NCI-H2196 treated with DMSO at 0.1 percent for 48 hours (cell line): ENCODE data around the gene SERTM1.

ENCODE experiments used
- DNase-seq: peaks from one replicate; lab custom pipeline; 2025; ENCODE audit not compliant: unreplicated experiment; lab: John Stamatoyannopoulos, UW

The SERTM1 gene

DNA sequence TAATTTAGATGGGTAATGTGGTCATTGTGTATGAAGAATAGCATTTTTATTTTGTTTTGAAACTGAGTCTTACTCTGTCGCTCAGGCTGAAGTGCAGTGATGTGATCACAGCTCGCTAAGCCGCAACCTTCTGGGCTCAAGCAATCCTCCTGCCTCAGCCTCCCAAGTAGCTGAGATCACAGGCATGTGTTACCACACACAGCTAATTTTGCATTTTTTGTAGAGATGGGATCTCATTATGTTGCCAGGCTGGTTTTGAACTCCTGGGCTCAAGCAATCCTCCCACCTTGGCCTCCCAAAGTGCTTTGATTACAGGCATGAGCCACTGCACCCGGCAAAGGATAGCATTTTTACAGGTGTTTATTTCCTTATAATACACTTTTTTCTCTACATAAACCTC lies 36.6 kb downstream of the SERTM1 start:
- no peak for DNase-seq

DNA sequence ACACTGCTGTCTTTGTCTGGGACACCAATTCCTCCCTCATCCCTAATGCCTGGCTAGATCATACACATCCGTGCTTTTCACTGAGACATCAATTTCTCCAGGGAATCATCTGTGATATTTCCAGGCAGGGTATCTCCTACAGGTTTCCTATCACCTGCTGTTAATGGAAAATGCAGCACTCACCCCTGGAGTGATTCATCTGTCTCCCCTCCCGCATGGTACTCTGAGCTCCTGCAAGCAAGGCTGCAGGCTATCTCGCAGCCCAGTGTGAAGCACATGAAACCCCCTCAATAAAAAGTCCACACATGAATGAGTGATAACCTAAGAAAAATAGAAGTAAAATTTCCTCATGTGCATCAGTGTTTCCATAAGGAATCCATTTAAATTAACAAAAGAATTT lies 38.5 kb downstream of the SERTM1 start:
- DNase-seq, result no peak

DNA sequence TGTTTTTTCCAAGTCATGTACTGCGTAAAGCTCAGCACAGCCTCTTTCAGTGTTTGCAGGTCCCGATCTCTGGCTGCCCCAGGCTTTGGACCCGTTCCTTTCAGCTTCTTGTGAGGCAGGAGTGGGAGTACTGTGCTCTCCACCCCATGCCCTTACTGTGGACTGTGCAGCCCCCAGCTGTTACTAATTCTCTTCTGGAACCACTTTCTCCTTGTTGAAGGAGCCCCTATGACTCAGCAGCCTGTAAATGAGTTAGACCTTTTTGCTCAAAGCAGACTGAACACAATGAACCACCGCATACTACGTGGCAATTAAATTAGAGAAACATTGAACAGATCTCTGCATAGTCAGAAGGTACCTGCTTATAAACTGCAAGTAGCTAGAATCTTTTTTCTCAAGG lies 39.0 kb downstream of the SERTM1 start:
- no peak for DNase-seq

DNA sequence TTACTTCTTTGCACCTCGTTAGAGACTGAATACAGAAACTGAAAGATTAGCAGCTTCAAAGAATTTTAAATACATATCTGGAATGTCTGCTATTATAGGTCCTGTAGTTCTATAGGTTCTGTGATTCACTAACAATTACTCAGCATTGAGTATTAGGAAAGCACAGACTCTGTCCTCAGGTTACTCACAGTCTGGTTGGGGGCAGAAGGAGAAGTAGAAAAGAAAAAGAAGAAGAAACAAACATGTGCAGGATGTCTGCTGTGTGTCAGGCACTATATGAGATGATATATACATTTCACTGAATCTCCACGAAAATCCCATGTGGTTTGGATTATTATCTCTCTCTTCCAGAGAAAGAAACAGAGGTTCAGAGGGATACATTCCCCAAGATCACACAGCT lies 40.1 kb downstream of the SERTM1 start:
- no peak for DNase-seq

DNA sequence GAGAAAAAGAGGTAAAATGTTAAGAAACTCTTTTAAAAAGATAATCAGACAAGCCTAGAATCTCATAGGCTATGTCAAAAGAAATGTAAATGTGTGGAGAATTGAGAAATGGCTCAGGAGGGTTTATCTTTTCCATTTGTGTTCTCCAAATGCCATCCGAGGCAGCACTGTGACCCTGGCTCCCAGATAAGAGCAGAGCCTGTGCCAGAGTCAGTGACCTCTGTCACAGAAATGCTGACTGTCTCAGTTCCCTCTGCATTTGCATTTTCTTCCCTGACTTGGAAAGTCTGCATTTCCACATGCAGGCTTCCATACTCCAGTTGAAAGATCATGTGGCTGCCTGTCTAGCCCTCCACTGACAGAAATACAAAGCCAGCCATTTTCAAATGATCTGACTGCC lies 42.0 kb downstream of the SERTM1 start:
- DNase-seq, result no peak

DNA sequence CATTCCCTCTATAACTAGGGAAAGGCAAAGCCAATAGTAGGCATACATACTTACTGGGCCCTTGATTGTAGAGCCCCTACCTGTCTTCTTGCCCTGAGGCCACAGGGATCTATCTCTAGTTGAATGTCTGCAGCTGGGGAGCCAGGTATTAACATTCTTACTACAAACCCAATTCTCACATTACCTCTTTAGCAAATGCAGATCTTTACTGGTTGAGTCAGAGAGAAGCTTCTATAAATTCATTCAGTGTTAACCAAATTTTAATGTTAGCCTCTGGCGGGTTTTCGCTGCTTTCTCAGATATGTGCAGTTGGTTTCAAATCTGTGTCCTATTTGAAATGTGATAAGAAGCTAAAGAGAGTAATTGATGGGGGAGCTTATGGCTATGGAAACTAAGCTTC lies 43.2 kb downstream of the SERTM1 start:
- no peak for DNase-seq

DNA sequence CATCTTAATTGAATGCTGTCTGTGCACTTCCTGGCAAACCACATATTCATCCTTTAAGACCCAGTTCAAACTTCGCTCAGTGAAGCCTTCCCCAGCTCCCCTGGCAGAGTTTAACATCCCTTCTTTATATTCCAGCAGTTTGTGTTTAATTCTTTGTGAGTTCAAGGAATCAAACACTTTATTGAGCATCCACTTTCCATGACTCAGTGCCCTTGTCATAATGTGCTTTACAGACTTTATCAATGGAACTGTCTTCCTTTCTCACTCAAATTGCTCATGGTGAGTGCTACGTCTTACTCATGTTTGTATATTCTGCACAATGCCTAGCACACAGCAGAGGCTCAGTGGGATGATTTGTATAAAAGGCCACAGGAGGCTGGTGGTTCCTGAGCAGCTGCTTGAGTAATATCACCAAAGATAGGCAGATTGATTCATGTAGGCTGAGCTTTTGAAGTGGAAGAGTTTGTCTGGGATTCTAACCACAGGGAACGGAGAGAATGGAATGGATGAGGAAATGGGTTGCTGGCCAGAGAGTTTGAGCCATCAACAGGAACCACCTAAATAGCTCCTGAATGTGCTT lies 44.2 kb downstream of the SERTM1 start:
- no peak for DNase-seq

DNA sequence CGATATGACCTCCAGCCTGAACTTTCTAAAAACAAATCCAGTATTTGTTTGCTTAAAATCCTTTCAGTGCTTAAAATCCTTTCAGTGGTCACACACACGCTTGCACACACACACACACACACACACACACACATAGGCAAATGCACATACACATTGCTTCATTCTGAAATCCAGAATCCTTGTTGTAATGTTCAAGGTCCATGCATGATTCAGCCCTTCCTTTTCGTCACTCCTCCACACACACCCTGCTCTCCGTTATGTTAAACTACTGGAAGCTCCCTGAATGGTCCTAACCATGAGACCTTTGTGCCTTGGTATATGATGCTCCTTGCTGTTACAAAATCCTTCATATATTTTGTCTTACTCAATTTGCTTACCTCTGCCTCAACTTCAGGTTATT lies 44.9 kb downstream of the SERTM1 start:
- no peak for DNase-seq

DNA sequence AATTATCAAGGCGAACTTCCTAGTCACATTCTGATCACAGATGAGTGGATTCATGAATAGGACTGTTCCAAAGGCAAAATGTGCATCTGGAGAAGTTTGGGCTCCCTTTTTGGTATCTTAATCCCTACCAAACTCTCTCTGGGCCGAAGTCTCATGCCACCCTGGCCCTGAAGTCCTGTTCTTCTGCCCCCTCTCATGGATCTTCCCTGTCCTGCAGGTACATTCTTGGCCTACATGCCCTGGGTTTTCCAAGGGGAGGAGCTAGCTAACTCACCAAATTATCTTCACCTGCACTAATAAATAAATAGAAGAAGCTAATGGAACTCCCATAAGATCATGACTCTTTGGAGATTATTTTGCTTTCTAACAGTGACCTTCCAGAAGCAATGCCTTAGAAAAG lies 50.3 kb downstream of the SERTM1 start:
- no peak for DNase-seq

DNA sequence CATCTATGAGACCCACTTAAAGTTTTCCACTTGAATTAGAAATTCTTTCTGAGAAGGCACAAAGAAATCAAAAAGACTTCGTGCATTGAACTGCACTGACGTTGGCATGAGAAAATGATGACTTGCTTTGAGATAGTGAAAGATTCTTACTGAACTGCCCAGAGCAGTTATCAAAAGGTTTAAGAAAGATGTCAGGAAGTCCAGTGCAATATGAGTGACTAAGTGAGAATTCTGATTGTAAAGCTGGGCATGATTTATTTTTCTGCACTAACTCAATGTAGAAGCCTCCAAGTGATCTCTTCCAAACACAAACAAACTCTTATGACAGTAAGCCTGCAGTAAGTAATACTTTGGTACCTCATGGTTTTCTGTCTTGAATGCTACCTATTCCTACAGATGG lies 52.1 kb downstream of the SERTM1 start:
- no peak for DNase-seq

DNA sequence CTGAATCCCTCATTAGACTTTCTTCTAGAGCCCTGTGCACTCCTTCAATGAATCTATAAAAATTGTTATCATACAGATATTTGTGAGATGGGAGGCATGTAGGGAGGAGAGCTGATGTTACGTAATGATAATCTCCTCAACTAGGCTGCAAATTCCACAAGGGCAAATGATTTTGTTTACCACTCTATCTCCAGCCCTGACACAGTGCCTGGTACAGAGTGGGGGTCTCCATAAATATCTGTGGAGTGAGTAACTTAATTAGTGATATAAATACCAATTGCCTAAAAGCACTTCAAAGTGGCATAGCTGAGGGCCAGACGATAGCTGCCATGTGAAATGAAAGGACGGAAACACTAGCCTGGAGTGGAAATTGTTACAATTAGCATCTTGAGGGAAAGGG lies 54.2 kb downstream of the SERTM1 start:
- DNase-seq, result no peak

DNA sequence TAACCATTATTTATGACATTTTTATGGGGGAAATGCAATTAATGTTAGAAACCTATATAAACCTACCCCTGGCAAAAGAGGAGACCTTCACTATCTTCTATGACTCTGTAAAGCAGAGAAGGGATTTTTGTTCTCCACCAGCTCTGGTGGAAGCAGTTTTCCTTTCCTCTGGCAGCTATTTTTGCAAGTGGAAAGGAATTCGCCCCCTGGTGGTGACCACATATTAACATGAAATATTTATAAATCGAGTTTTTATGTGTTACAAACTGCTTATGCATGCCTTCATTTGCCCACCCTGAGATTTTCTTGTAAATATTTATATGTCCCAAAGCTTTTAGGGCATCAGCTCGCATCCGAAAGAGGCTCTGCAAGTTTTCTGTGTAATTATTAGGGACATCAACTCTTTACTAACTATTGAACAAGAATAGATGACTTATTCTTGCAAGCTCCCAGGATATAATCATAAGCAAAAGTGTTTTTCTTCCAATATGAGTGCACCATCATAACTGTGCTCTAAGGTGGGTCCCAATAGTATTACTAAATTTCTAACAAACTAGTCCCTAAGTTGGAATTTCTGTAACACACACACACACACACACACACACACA lies 62.4 kb downstream of the SERTM1 start:
- peak; percentile 1 for DNase-seq

DNA sequence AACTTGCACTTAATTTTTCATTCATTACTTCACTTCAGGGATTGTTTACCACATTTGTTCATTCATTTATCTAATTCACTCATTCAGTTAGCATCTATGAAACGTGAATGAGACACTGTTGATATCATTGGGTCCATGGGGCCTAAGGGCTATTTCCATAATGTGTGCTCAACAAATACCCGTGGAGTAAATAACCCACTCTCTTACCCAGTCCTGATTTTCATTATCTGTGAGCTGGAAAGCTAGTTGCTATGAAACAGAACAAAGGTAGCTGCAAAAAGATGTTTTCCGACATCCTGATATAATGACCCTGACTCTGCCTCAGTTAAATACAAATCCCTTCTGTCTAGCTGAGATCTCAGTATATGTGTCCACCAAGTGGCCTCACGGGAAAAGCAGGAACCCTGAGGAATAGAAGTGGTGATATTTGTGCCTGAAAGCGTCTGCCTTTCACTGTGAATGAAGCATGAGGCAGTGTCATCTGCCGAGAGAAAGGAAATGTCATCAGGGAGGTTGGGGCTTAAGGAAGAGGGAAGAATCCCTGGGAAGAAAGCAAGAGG lies 63.8 kb downstream of the SERTM1 start:
- DNase-seq, result no peak

DNA sequence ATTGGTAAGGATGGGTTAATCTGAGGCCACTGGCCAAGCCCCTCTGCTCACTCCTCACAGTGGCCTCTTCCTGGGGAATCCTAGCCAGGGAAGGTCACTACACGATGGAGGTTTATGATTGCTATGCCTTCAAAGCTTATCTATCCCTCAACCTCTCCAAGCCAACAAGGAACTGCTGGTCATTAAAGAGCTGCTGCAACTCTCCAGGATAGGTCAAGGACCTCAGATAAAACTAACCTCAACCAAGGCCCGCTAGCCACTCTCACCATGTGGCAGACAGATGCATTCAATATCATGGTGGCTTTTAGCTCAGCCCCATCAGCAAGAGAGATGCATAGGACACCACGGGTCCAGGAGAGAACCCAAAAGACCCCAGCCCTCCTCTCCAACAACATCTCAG lies 71.6 kb downstream of the SERTM1 start:
- no peak for DNase-seq

DNA sequence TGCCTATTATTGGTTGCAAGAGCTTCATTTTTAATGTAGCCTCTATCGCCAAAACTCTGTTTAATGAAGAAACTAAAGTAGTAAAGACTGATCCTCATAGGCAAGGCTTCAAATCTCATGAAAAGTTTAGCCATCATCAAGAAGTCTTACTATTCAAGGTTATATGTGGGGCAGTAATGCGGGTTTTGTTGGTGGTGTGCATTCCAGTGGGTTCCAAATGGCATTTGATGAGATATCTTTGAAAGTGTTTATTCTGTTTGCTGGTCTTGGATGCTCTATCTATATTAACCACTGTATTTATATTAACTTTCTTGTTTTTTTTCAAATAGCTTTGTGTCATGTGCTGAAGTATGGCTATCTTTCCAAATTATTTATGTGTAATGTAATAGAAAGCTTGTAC lies 72.2 kb downstream of the SERTM1 start:
- no peak for DNase-seq
